Occipital lobe (tissue), 3 donors: ENCODE results near the gene RNF20. TPM values are rescaled to one million over a fixed set of nuclear protein-coding genes. Genes with fewer than 3 reads are reported as not detected.
A peak's percentile ranks its signal among the peaks of the same experiment; 100 is the strongest.

Experiments used
- DNase-seq: peaks from one replicate; lab custom pipeline; 2025; lab: John Stamatoyannopoulos, UW
- small RNA-seq: library from RNA; depleted of rRNA; stranded (forward); fragments of <200 nt; gene quantifications from one replicate; pipeline ENCODE3, GENCODE V24; 2014
- total RNA-seq: library from RNA; depleted of rRNA; stranded (reverse); fragments of >200 nt; gene quantifications from one replicate; pipeline ENCODE4 v1.2.3, GENCODE V29; 2014

Gene RNF20
- total RNA-seq, 1 donor from 2014 or later: 33.7 TPM

GRCh38 chr9:101590901-101591300 is 57.2 kb downstream of the RNF20 start:
- no peak for DNase-seq

GRCh38 chr9:101591787-101592446 is 58.3 kb downstream of the RNF20 start:
- DNase-seq: no peak

- no peak for DNase-seq
Observed at GRCh38 chr9:101592788-101593187, 59.1 kb downstream of the RNF20 start.

GRCh38 chr9:101593345-101593744 is 59.7 kb downstream of the RNF20 start:
- DNase-seq: no peak

- DNase-seq: no peak
Observed at GRCh38 chr9:101594796-101595195, 61.1 kb downstream of the RNF20 start, which contains the start of gene PPP3R2. PPP3R2 (minus strand) TSS chr9:101594969; CDS start chr9:101594921, 48 bp downstream.

- peak; percentile 9 for DNase-seq
Observed at GRCh38 chr9:101601904-101602765, 68.5 kb downstream of the RNF20 start.

- DNase-seq: no peak
Observed at GRCh38 chr9:101604296-101604695, 70.6 kb downstream of the RNF20 start.

- no peak for DNase-seq
Observed at GRCh38 chr9:101605547-101605946, 71.9 kb downstream of the RNF20 start.

Small RNA genes lying within 50 kb of the gene (small RNA-seq; reads per million reads assigned to genes)
- not detected for gene AL353621.1

Other genes with a start within 250 kb of the RNF20 start
- 0.31 TPM for gene BAAT, start 148.8 kb upstream of the RNF20 start, total RNA-seq
- 55.8 TPM for gene MRPL50, start 135.2 kb upstream of the RNF20 start, total RNA-seq
- 56.5 TPM for gene ZNF189, start 135.0 kb upstream of the RNF20 start, total RNA-seq
- 0.16 TPM for gene ALDOB, start 98.1 kb upstream of the RNF20 start, total RNA-seq
- gene PPP3R2, start 61.1 kb downstream of the RNF20 start, total RNA-seq: not detected
- 6.9 TPM for gene GRIN3A, start 204.8 kb downstream of the RNF20 start, total RNA-seq